T47D (cell line): ENCODE measurements around the gene LMX1B.

Source experiments
- DNase-seq, 2 experiments: peaks; one replicate each; pipeline versions ENCODE4 v3.0.0 to v3.0.0-alpha.2; 2011 to 2012; ENCODE audit warnings: low read depth in 1 of 2, low spot score in 1 of 2
- JUND ChIP-seq: IDR thresholded peaks from 2 replicates; pipeline ENCODE4 v1.6.1; 2012; ENCODE audit warnings: low read depth
- in situ Hi-C: cut with HindIII; loops from 2 replicates; pipeline ENCODE4 v1.10.0; 2016; ENCODE audit warnings: low sequenced_read_pairs, low pct_unique_long_range_greater_than_20kb

LMX1B gene

DNA sequence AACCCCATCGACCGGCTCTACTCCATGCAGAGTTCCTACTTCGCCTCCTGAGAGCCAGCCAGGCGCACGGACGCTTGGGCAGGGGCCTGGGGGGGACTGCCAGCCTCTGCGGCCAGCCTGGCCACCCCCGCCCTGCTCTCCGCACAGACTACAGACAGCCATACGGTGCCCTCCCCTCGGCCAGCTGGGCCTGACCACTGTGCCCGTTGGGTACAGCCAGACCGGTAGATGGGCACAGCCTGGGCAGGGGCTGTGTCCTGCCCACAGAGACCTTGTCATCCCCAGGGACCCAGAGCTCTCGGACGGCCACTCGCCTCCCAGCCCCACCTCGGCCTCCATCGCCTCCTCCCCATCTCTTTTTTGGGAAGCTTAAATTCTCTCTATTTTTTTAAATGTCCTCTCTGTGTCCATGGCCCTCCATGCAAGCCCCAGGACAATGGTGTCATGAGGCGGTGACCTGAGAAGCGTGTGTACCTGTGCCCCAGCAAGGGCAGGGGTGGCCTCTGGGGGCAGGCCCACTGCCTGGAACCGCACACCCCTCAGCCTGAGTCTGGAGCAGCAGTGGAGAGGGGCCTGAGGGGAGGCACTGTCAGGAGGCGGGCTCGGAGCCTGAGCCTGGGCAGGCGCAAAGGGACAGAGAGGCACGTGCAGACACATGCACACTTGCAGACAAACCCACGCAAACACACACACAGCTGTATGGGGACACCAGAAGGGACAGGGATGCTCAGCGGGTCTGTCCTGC lies 82.8 kb downstream of the LMX1B start:
- TF ChIP-seq JUND, result no peak
- no peak for DNase-seq
- in situ Hi-C loops, result no loop called here

DNA sequence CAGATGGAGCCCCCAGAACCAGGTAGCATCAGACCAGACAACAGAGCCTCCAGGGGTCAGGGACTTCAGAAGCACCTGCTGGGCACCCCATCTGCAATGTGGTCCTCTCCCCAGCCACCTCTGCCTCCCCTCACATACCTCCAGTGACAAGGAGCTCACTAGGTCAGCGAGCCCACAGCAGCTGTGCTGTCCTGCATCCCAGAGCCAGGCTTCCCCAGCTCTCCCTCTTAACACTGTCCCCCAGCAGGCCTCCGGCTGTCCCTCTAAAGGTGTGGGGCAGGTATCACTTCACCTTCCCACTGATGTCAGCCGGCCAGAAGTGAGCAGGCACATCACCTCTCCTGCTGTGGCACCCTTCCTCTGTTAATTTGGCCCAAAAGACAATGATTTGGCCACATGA lies 83.6 kb downstream of the LMX1B start:
- DNase-seq, result no peak
- no peak for TF ChIP-seq JUND
- in situ Hi-C loops, result no loop called here

DNA sequence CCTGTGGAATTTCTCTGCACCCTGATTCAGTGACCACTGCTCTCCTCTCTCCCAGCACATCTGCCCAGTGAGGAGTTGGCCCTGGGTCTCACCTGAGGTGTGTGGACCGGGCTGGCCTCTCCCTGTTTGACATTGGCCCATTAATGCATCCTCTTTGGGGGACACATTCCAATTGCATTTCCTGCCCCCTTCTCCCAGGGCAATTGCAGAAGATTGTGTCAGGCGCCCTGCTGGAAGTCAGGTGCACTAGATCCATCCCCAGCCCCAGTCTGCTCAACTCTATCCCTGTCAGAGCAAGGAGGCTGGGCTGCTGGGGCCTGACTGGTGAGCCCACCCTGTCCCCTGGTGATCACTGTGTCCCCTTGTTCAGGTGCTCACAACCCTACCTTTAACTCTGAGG lies 84.5 kb downstream of the LMX1B start:
- no peak for DNase-seq
- in situ Hi-C loops, result no loop called here
- no peak for TF ChIP-seq JUND

- no peak for TF ChIP-seq JUND
- DNase-seq, result no peak
- in situ Hi-C loops, result no loop called here
Measured at GRCh38 chr9:126698756-126699155, 85.0 kb downstream of the LMX1B start.

GRCh38 chr9:126699401-126699881 lies 85.7 kb downstream of the LMX1B start:
- in situ Hi-C loops, result no loop called here
- TF ChIP-seq JUND, result no peak
- no peak for DNase-seq

DNA sequence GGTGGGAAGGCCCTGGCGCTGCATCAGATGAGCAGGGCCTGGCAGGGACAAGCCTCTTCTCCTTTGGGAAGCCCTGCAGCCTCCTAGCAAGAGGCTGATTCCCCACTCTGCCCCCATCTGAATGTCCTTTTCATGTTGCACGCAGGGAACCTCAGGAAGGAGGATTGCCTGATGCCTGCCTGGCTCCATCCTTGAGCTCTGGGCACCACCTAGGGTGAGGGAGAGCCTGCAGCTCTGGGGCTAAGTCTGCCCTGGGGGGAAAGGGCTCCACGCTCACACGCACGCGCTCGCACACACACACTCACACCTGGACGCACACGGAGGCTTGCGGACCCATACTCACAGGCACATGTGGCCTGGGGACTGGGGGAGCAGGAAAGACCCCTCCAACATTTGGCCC lies 86.6 kb downstream of the LMX1B start:
- TF ChIP-seq JUND, result no peak
- in situ Hi-C loops, result no loop called here
- DNase-seq, result no peak

DNA sequence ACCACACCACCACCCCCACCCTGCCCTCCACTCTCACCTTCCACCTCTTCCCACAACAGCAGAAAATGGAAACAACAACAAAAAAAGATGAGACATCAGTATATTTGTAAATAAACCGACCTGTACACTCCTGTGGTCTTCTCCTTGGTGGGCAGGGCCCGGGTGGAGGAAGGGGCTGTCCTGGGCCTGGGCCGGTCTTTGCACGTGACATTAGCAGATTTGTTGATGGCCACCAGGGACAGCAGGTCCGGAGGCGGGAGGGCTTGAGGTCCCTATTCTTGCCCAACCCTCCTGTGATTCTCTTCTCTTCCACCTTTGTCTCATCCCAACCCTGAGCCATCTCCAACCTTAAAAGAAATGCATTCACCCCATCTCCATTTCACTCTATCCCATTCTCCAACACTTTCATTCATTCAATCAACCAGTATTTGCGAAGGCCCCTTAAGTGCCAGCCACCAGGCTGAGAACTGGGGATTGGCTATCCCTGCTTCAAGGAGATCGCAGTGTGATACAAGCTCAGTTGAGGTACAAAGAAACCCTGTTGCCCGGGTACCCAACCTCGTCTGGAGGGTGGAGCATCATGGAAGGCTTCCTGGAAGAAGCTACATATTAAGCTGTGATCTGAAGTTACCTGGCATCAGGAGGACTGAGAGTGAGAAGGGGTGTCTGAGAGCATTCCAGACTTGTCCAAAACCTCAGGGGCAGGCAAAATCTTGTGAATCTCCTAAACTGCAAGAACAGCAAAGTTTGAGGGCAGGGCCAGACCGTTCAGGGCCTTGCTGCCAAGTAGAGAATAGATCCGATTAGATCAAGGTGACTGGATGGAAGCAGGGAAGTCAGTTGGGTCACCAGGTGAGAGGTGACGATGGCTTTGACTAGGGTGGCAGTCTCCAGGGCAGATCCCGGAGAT lies 87.4 kb downstream of the LMX1B start:
- DNase-seq, result no peak
- no peak for TF ChIP-seq JUND
- in situ Hi-C loops, result no loop called here

DNA sequence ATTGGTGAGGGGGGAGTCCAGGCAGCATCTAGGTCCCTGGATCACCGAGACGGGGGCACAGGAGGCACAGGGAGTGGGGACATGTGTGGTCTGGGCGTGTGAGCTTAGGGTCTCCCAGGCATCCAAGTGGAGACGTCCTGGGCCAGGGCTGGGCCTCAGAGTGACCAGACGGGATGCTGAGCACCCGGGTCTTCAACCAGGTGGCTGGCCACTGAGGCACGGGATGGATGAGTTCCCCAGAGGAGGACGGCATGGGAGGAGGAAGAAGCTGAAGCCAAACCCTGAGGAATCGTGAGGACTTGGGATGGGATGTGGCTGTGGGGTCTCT lies 88.0 kb downstream of the LMX1B start:
- in situ Hi-C loops, result no loop called here
- no peak for TF ChIP-seq JUND
- DNase-seq, result no peak

GRCh38 chr9:126702151-126703001 lies 88.6 kb downstream of the LMX1B start:
- peak in 1 of 2 experiments; percentile 50 for DNase-seq
- in situ Hi-C loops, result no loop called here

GRCh38 chr9:126703002-126703865 lies 89.5 kb downstream of the LMX1B start:
- no peak for TF ChIP-seq JUND
- in situ Hi-C loops, result no loop called here
- peak; percentile 63 to 69 for DNase-seq

More at GRCh38 chr9:126702151-126703001, 88.6 kb downstream of the LMX1B start:
- TF ChIP-seq JUND, result no peak

GRCh38 chr9:126703866-126704156 lies 90.1 kb downstream of the LMX1B start:
- in situ Hi-C loops, result no loop called here
- TF ChIP-seq JUND, result no peak
- DNase-seq, result no peak
